Astrocyte (in vitro differentiated cells and primary cell): ENCODE measurements around the gene CFAP97D2.

ENCODE experiments used
- EZH2 ChIP-seq: IDR thresholded peaks from 2 replicates; pipeline ENCODE4 v1.6.1; 2012; ENCODE audit warnings: mild to moderate bottlenecking, low read length, inconsistent platforms; ENCODE audit not compliant: insufficient read depth
- TF ChIP-seq, protein P1 (sequence below): IDR thresholded peaks from 2 replicates; pipeline ENCODE4 v1.5.1; 2011; ENCODE audit warnings: low read depth, mild to moderate bottlenecking, inconsistent platforms, low read length, moderate library complexity; ENCODE audit not compliant: insufficient read depth

- TF ChIP-seq, protein P1, sequence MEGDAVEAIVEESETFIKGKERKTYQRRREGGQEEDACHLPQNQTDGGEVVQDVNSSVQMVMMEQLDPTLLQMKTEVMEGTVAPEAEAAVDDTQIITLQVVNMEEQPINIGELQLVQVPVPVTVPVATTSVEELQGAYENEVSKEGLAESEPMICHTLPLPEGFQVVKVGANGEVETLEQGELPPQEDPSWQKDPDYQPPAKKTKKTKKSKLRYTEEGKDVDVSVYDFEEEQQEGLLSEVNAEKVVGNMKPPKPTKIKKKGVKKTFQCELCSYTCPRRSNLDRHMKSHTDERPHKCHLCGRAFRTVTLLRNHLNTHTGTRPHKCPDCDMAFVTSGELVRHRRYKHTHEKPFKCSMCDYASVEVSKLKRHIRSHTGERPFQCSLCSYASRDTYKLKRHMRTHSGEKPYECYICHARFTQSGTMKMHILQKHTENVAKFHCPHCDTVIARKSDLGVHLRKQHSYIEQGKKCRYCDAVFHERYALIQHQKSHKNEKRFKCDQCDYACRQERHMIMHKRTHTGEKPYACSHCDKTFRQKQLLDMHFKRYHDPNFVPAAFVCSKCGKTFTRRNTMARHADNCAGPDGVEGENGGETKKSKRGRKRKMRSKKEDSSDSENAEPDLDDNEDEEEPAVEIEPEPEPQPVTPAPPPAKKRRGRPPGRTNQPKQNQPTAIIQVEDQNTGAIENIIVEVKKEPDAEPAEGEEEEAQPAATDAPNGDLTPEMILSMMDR = no peak
- TF ChIP-seq EZH2 = no peak
These were observed 34.9 kb downstream of the CFAP97D2 start for GRCh38 chr13:114213980-114214379.
